ENCODE measurements around the gene NHS. TPM values are rescaled to one million over a fixed set of nuclear protein-coding genes. Genes with fewer than 3 reads are reported as not detected.

NHS gene
- total and polyA plus RNA-seq, 2 of the 13 experiments (the other 11 are each of a cell fraction or from before 2014, with no cell fraction given): 0.02 TPM; not detected in 1

GRCh38 chrX:17435476-17435875 lies 60.5 kb downstream of the NHS start:
- H3K36me3 ChIP-seq (replicated peaks in 1 of 2; ENCODE audit: control insufficient read depth in 1 of 2, insufficient read depth in 2 of 2, low read length in 2 of 2): no peaks in the 10 kb centered on the region
- no peaks in the 10 kb centered on the region for H4K20me1 ChIP-seq (ENCODE audit: insufficient read depth, low read length)
- ChIA-PET POLR2A (no interaction called here), CTCF (ENCODE audit: low intra/inter-chr PET ratio, low total read pairs) (no interaction called here)
- H3K4me3 ChIP-seq (replicated peaks in 1 of 3; ENCODE audit: insufficient read depth in 1 of 3, low read depth in 2 of 3, low read length in 3 of 3): no peak overlapping the region
- no peak for FAIRE-seq
- in situ Hi-C loops (cut with HindIII; ENCODE audit: extremely low pct_ligation_motif_present, low pct_unique_long_range_greater_than_20kb): no loop called here
- no peak overlapping the region for H3K9ac ChIP-seq (ENCODE audit: insufficient read depth, low read depth, low read length)
- peaks cover 21% of the 10 kb centered on the region for H3K4me1 ChIP-seq (ENCODE audit: insufficient read depth, low read length)
- DNase-seq (ENCODE audit: low spot score): no peak
- TF ChIP-seq FOXA1 (IDR thresholded peaks at IDR 0.05) (no peak), FOXA1 (CRISPR knock-in tag; IDR thresholded peaks at IDR 0.05) (no peak), HNF4A (CRISPR knock-in tag; IDR thresholded peaks at IDR 0.05) (peak; percentile 30; the same call in 1 of the 2 replicates), MATR3 (CRISPR knock-in tag; IDR thresholded peaks at IDR 0.05) (no peak)
- 10% methylated on average over 2 of the region's 4 CpGs for WGBS (ENCODE audit: low lambda C conversion rate)
- no peaks in the 10 kb centered on the region for H3K9me3 ChIP-seq (ENCODE audit: low read length)
- BruUV-seq (replicated peaks): no TSS peak
- peak overlapping the region; percentile 37 for H3K4me2 ChIP-seq (ENCODE audit: low read depth, low read length)
- H3K79me2 ChIP-seq (ENCODE audit: insufficient read depth, low read length): no peaks in the 10 kb centered on the region
- intact Hi-C loops (cut with micrococcal nuclease; ENCODE audit: unreplicated experiment): no loop called here
- no peak overlapping the region for H2AFZ ChIP-seq (ENCODE audit: low read length)
- ATAC-seq: peak; percentile 68
- H3K27ac ChIP-seq (ENCODE audit: extremely low read length, insufficient read depth, low read length): no peak overlapping the region
- no peaks in the 10 kb centered on the region for H3K27me3 ChIP-seq (ENCODE audit: control insufficient read depth in 1 of 2, insufficient read depth in 2 of 2, low read length in 2 of 2)

DNA sequence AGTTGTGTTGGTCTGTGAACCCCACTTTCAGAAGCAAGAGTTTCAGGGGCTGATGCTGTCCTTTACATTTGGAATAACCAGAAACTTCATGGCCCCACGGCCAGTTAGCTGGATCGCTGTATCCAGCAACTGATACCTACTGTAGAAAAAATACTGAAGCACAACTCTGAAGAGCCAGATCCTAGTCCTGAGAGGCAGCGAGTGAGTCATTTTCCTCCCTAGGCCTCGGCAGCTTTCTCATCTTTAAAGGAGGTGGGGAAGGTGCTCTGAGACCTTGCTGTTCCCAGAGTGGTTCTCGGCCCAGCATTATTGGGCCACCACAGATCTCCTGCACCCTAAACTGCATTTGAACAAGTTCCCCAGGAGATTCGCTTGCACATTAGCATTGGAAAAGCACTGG lies 63.2 kb downstream of the NHS start:
- Histone ChIP-seq H3K9me3 (ENCODE audit: low read length) (no peaks in the 10 kb centered on the region), H3K27ac (ENCODE audit: extremely low read length, insufficient read depth, low read length) (no peak overlapping the region), H3K9ac (ENCODE audit: insufficient read depth, low read depth, low read length) (no peak overlapping the region), H3K4me2 (ENCODE audit: low read depth, low read length) (no peak overlapping the region), H3K4me1 (ENCODE audit: insufficient read depth, low read length) (peaks cover 49% of the 10 kb centered on the region), H3K79me2 (ENCODE audit: insufficient read depth, low read length) (no peaks in the 10 kb centered on the region), H3K4me3 (replicated peaks in 1 of 3; ENCODE audit: insufficient read depth in 1 of 3, low read depth in 2 of 3, low read length in 3 of 3) (no peak overlapping the region), H3K27me3 (ENCODE audit: control insufficient read depth in 1 of 2, insufficient read depth in 2 of 2, low read length in 2 of 2) (no peaks in the 10 kb centered on the region), H2AFZ (ENCODE audit: low read length) (no peak overlapping the region), H4K20me1 (ENCODE audit: insufficient read depth, low read length) (no peaks in the 10 kb centered on the region), H3K36me3 (replicated peaks in 1 of 2; ENCODE audit: control insufficient read depth in 1 of 2, insufficient read depth in 2 of 2, low read length in 2 of 2) (no peaks in the 10 kb centered on the region)
- no peak for ATAC-seq
- intact Hi-C loops (cut with micrococcal nuclease; ENCODE audit: unreplicated experiment): no loop called here
- BruUV-seq (replicated peaks): no TSS peak
- POLR2A ChIA-PET: no interaction called here
- no peak for DNase-seq (ENCODE audit: low spot score)
- no CpG with 5 or more reads among the region's 6 CpGs for WGBS (ENCODE audit: low lambda C conversion rate)
- CTCF ChIA-PET (ENCODE audit: low intra/inter-chr PET ratio, low total read pairs): no interaction called here
- no peak for TF ChIP-seq ZNF296 (CRISPR knock-in tag; conservative IDR thresholded peaks at IDR 0.05)
- no peak for TF ChIP-seq ZNF709 (CRISPR knock-in tag; IDR thresholded peaks at IDR 0.05)
- no peak for TF ChIP-seq MXD3 (CRISPR knock-in tag; IDR thresholded peaks at IDR 0.05)
- no peak for TF ChIP-seq ZBTB2 (CRISPR knock-in tag; IDR thresholded peaks at IDR 0.05; ENCODE audit: low read depth)
- TF ChIP-seq FOXP4 (CRISPR knock-in tag; IDR thresholded peaks at IDR 0.05): no peak
- no peak for TF ChIP-seq CHD4 (IDR thresholded peaks at IDR 0.05; ENCODE audit: borderline replicate concordance, low read length)
- FAIRE-seq: no peak
- in situ Hi-C loops (cut with HindIII; ENCODE audit: extremely low pct_ligation_motif_present, low pct_unique_long_range_greater_than_20kb): no loop called here
